Measurements from ENCODE around the gene CATSPERD.

GRCh38 chr19:5690125-5690954 lies 30.1 kb upstream of the CATSPERD start, which contains the start of gene RPL36:
- TF ChIP-seq CTCF (IDR thresholded peaks at IDR 0.05): peak; percentile 84
- TF ChIP-seq EZH2 (IDR thresholded peaks at IDR 0.05): no peak
